Lower leg skin (tissue), 4 donors: ENCODE results near the gene FOXP1. TPM values are rescaled to one million over a fixed set of nuclear protein-coding genes. Genes with fewer than 3 reads are reported as not detected.

Source experiments
- DNase-seq, 2 donors: peaks; one replicate each; pipeline ENCODE4 v3.0.0-alpha.2; 2019; ENCODE audit warnings: low spot score in 2 of 2
- H3K4me3 ChIP-seq: fragments of 200-600 bp; sonication (generic); 2 replicates; pipeline ENCODE4 v1.5.1; 2017; ENCODE audit warnings: mild to moderate bottlenecking, low read depth; ENCODE audit not compliant: poor library complexity, severe bottlenecking
- POLR2A ChIP-seq, 2 donors: fragments of 450-650 bp; IDR thresholded peaks; one replicate each; pipeline ENCODE4 v1.6.1; 2016 to 2017; ENCODE audit warnings: antibody characterized with exemption in 2 of 2, mild to moderate bottlenecking in 1 of 2, moderate library complexity in 1 of 2
- WGBS, 2 donors: methylation state at CpG; one replicate each; pipeline ENCODE4 v1.1.5; 2018; 5-methylcytosine and 5-hydroxymethylcytosine counted together
- intact Hi-C: fragments of 100-400 bp; cut with DNase I; formaldehyde crosslinking; loops from one replicate; pipeline ENCODE4 v1.15.0; 2023; ENCODE audit warnings: low total_unique reads
- total RNA-seq, 4 donors: library from RNA; depleted of rRNA; stranded (reverse); fragments of >200 nt; gene quantifications; one replicate each; pipeline ENCODE4 v1.1.0, GENCODE V29; 2016
- TF ChIP-seq, protein P1 (sequence below), 3 donors: fragments of 450-650 bp; IDR thresholded peaks; one replicate each; pipeline ENCODE4 v1.5.1; 2016; ENCODE audit warnings: antibody characterized with exemption in 3 of 3, mild to moderate bottlenecking in 3 of 3, moderate library complexity in 2 of 3

FOXP1 gene
- total RNA-seq, 4 donors from 2014 or later = 46.6 to 66.6 (median 55.2) TPM

DNA sequence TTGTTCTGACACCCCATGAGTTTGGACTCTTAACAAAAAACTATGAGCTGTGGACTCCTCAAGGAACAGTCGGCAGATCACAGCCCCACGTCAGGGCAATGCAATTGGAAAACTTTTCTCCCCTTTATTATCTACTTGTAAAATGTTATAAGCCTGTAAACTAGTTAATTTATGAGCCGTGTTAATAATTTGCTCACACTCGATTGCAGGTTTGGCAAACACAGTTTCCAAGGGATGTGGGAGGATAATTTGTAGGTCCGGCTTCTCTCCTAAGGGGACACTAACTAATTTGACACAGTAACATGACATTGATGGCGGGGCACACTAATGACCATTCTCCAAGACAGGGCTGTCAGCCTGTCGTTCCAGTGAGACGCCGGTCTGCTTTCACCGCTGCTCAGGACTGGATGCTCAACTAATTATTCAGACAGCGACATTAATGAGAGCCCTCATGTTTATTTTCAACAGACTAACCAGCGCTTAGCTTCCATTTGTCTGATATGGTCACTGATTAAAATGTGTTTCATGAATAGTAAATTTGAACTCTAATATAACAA is 222.1 kb downstream of the FOXP1 start:
- no peak overlapping the region for H3K4me3 ChIP-seq
- DNase-seq = no peak
- 87 to 91% methylated on average over 12 of the region's 12 CpGs for WGBS, 2 donors
- intact Hi-C loops = no loop called here
- TF ChIP-seq POLR2A (IDR thresholded peaks at IDR 0.05) = no peak
- TF ChIP-seq, protein P1, sequence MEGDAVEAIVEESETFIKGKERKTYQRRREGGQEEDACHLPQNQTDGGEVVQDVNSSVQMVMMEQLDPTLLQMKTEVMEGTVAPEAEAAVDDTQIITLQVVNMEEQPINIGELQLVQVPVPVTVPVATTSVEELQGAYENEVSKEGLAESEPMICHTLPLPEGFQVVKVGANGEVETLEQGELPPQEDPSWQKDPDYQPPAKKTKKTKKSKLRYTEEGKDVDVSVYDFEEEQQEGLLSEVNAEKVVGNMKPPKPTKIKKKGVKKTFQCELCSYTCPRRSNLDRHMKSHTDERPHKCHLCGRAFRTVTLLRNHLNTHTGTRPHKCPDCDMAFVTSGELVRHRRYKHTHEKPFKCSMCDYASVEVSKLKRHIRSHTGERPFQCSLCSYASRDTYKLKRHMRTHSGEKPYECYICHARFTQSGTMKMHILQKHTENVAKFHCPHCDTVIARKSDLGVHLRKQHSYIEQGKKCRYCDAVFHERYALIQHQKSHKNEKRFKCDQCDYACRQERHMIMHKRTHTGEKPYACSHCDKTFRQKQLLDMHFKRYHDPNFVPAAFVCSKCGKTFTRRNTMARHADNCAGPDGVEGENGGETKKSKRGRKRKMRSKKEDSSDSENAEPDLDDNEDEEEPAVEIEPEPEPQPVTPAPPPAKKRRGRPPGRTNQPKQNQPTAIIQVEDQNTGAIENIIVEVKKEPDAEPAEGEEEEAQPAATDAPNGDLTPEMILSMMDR (IDR thresholded peaks at IDR 0.05) = no peak

DNA sequence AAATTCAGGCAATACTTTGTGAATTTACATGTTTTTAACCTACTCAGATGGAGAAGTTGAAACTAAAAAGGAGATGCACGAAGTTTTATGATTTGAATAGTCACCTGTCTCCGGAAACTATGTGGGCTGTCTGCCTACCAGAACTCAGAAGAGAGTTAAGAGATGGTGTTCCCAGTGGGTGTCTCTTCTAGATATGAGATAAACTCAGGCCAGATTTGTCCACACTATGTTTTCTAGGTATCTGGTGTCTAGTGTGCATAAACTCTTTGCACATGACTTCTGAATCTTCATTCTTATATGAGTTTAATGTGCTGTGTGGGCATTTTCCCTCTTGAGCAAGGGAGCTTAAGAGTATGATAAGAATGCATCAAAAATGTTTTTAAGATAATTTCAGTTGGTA is 222.8 kb downstream of the FOXP1 start:
- no peak overlapping the region for H3K4me3 ChIP-seq
- intact Hi-C loops = no loop called here
- TF ChIP-seq, protein P1 (IDR thresholded peaks at IDR 0.05) = no peak
- no peak for TF ChIP-seq POLR2A (IDR thresholded peaks at IDR 0.05)
- no peak for DNase-seq
- 89 to 93% methylated on average over 2 of the region's 2 CpGs for WGBS, 2 donors

DNA sequence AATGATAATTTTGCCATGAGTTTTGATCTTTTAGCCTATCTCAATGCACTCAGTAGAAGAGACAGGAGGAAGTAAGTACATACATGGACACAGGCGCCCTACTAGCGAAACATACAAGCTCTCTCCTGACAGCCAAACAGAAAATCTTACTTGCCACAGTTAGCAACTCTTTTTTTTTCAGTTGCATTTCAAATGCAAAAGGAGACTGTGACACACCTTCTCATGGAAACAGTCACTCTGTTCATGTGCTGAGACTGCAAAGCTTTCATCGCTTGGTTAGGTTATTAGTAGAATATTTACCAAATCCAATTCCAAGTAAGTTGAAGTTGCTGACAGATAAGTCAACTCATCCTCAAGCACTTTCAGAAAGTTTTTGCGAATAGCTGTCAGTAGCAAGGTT is 223.3 kb downstream of the FOXP1 start:
- 98% methylated on average over 4 of the region's 4 CpGs for WGBS, 2 donors
- intact Hi-C loops = no loop called here
- no peak for DNase-seq
- no peak for TF ChIP-seq POLR2A (IDR thresholded peaks at IDR 0.05)
- TF ChIP-seq, protein P1 (IDR thresholded peaks at IDR 0.05) = no peak
- H3K4me3 ChIP-seq = no peak overlapping the region

DNA sequence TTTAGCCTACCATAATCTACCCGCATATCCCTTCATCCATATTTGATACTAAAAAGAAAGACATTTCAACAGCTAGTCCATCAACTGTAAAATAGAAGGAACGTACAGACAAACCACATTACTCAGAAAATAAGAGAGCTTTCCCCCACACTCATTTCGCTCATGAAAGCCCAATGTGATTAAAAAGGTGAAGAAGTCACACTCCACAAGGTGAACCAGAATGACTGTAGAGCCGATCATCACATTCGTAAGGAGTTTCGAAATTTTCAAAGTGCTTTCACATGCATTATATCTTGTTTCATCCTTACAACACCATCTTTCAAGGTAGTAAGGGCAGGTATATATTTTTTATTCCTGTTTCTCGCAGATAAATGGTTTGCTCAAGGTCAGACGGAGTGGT is 225.3 kb downstream of the FOXP1 start:
- WGBS, 2 donors = 91 to 94% methylated on average over 8 of the region's 8 CpGs
- intact Hi-C loops = no loop called here
- no peak overlapping the region for H3K4me3 ChIP-seq
- TF ChIP-seq, protein P1 (IDR thresholded peaks at IDR 0.05) = no peak
- no peak for TF ChIP-seq POLR2A (IDR thresholded peaks at IDR 0.05)
- no peak for DNase-seq

DNA sequence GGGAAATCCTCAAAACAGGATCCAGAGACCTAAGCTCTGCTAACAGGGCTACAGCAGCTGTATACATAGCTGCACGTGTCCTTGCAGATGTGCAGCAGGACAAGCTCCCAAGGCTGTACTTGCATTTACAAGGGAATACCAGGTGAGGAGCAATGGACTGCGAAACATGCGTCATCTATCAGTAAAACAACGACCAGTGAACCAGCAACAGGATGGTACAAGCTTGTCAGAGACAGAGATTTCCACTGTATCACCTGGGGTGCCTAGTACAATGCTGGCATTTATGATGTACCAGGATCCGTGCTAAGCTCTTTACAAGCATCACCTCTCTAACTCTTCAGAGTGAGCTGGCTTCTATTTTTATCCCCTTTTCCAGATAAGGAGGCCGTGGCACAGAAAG is 227.3 kb downstream of the FOXP1 start:
- TF ChIP-seq POLR2A (IDR thresholded peaks at IDR 0.05) = no peak
- TF ChIP-seq, protein P1 (IDR thresholded peaks at IDR 0.05) = no peak
- DNase-seq = no peak
- H3K4me3 ChIP-seq = no peak overlapping the region
- 68 to 83% methylated on average over 6 of the region's 6 CpGs for WGBS, 2 donors
- intact Hi-C loops = no loop called here

DNA sequence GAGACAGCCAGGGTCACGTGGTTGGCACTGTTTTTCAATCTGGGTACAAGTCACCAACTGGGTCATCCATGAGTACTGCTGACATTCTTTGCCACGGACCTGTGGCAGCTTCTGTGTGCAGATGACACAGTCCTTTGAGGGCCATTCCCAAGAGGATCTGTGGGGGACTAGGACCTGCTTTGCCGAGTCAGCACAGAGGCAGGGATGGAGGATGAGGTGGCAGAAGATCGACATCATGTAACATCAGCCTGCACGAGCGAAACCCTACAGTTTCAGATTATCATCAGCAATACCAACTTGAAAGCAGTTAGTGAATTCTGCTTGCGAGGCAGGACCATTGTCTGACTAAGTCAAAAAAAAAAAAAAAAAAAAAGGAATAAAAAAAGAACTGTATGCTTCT is 227.7 kb downstream of the FOXP1 start:
- TF ChIP-seq, protein P1 (IDR thresholded peaks at IDR 0.05) = no peak
- TF ChIP-seq POLR2A (IDR thresholded peaks at IDR 0.05) = no peak
- no peak overlapping the region for H3K4me3 ChIP-seq
- 86 to 92% methylated on average over 7 of the region's 7 CpGs for WGBS, 2 donors
- intact Hi-C loops = no loop called here
- DNase-seq = no peak
